Right renal cortex interstitium (tissue), 3 donors: ENCODE results near the gene ARFGEF3. TPM values are rescaled to one million over a fixed set of nuclear protein-coding genes. Genes with fewer than 3 reads are reported as not detected.

ENCODE experiments used
- DNase-seq, 3 donors: peaks; one replicate each; pipeline ENCODE4 v3.0.0-alpha.2; 2013; ENCODE audit warnings: low read depth in 3 of 3, low spot score in 2 of 3
- polyA plus RNA-seq, 3 donors: library from polyadenylated mRNA; unstranded; fragments of 120-200 nt; gene quantifications; one replicate each; pipeline ENCODE4 v1.2.1, GENCODE V29; 2013; ENCODE audit not compliant: insufficient read length in 3 of 3

The ARFGEF3 gene
- polyA plus RNA-seq, 3 donors = 5.7 to 6.4 (median 6.2) TPM

GRCh38 chr6:138239774-138240173 is 78.0 kb downstream of the ARFGEF3 start:
- DNase-seq = no peak

GRCh38 chr6:138240476-138241245 is 78.9 kb downstream of the ARFGEF3 start:
- no peak for DNase-seq

DNA sequence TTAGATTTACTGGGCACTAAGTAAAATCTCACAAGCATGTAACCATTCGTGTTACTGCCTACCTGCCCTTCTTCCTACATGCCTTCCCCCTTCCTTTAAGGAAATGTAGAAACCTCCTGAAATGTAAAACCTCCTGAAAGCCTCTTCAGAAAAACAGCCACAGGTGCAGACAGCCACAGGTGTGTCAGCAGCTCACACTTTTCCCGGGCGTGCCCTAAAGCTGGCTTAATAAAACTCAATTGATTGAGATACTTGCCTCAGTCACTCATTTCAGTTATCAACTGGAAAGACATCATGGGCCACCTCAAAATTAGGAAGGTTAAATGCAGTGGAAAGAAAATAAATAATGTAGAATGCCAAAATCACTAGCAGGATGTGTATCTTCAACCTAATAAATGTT is 79.6 kb downstream of the ARFGEF3 start:
- no peak for DNase-seq

DNA sequence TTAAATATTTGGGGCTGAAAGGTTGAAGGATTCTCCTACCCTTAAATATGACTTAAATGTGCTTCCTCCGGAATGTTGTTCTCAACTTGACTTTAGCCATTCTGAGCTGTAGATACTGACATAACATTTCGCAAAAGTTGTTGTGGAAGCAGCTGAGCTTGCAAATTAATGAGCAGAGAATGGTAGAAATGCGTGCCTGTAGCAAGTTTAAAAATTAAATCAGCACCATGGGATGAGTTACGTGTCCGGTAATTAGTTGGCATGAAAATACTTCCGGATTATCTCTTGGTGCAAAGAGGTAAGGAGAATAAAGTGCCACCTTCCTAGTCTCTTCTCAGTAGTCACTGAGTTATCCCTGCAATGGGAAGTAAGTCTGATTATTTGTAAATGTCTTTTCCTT is 80.2 kb downstream of the ARFGEF3 start:
- DNase-seq = no peak

DNA sequence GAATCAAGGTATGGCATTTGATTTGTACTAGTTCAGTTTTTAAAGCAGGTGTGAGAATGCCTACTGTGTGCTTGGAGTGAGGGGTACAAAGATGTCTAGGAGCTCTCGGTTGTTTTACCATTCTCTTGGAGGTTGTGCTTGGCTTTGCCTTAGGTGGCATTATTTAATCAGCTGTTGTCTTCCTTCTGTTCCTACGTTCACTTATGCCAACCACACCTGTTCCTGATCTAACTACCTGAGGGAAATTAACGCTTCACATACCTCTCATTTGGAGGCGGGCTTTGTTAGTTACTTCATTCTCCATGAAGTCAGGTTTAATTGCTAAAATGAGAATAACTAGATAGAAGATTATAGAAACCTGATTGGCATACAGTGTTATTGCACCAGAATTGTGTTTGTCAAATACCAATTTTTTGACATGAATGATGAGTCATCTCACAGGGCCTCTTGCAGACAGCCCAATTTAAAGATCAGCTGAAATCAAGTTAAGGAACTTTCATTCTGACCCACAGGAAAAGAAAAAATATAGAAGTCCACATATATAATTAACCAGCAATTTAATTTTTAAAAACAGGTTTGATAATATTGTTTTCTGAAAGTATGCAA is 81.4 kb downstream of the ARFGEF3 start:
- no peak for DNase-seq

DNA sequence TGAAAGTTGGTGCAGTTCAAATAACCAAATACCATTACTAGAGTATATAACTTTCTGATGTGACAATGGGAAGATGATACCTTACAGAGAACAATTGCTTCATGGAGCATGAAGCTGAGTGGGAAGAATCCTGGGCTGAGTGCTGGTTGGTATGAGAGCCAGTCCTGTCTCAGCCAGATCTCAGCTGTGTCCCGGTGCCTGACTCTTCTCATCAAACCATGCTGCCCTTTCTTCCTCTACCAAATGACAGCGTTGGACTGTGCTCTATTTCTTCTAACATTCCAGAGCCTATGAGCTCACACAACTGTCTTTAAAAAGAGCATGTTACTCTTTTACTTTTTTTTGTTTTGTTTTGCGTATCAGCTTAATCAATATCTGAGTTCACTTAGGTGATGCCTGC is 84.0 kb downstream of the ARFGEF3 start:
- DNase-seq = no peak

DNA sequence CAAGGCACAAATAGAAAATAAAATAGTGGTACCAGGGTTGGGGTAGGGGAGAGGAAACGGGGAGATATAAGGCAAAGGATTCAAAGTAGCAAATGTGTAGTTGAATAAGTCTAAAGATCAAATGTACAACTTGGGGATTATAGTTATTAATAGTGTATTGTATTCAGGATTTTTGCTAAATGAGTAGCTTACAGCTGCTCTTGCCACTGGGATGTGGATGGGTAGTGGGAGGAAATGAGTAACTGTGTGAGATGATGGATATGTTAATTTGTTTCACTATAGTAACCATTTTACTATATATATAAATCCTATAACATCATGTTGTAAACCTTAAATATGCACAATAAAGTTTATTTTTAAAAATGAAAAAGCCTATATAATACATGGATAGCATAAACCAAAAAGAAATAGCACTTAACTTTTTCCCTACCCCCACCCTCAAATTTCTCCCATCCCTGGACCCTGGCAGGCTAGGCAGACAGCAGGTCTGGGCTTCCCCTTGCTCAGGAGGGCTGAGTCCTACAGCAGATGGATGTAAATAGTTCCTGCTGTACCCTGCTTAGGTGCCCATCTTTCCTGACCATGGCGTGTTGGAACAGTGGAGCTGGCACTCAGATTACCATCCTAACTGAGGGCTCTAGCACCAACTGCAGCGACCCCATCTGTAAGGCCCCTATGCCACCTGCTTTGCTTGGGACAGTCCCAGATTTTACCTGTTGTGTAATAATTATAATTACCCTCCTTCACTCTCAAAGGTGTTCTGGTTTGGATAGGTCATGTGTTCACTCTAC is 85.1 kb downstream of the ARFGEF3 start:
- no peak for DNase-seq

DNA sequence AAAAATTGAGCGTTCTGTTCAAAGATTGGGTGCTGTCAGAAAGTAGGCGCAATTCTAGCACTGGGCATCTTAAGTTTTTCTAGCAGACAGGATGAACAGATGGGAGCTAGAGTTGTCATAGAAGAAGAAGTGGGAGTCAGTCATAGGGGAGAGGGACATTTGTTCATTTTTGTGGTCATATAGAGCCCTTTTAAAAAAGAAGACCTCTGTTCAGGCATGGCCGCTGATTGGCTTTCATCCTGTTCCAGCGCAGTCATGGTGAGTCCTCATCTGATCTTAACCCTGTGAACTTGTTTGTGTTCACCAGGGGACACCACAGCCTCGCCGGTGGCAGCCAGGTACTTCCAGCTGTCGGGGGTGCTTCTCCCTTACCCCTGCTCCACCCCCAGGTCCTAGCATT is 86.3 kb downstream of the ARFGEF3 start:
- no peak for DNase-seq

- DNase-seq = no peak
Observed at GRCh38 chr6:138248878-138249277, 87.1 kb downstream of the ARFGEF3 start.

DNA sequence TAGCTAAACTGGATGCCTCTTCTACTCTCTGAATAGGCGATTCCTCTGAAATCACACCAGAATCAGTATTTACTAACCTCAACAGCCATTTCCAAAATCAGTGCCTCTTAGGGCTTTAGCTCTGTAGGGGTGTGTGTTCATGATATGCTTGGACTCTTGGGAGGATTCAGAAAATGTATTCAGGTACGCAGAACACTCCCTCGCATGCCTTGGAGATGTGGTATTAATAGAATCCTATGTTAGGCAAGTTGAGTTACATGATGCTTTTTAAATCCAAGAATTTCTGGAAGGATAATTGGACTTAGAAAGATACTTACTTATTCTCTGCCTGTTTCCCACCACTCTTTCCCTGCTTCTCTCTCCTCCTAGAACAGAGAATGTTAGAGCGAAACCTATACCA is 88.3 kb downstream of the ARFGEF3 start:
- no peak for DNase-seq

DNA sequence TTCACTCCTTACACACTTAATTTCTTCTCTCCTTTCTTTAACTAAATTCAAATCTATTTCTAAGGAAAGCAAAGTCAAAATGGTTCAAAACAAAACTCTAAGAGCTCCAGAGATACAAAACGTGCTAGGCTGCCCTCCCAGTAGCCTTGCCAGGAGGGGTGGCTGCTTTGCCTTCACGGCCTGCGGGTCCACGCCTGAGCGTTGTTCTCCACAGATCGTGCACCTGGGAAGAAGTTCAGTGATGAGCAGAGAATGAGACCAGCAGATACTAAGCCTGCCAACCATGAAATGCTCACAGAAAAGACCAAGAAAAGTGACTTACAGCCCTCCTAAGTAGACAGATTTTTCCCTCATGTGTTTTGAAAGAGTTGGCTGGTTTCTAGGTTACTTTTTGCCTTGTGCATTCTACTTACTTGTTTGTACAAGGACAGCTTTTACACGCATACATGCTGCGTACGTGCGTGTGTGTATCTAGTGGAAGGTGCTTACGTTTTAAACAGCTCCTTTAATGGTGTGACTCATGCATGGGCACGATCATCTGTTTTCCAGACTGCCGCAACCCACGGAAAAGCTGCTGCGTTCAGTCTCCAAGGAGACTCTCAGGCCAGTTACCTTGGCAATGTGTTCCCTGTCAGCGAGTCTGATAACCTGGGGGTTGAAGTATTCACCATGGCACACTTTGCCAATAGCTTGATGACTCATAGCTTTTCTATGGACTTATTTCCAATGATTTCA is 88.9 kb downstream of the ARFGEF3 start:
- no peak for DNase-seq

DNA sequence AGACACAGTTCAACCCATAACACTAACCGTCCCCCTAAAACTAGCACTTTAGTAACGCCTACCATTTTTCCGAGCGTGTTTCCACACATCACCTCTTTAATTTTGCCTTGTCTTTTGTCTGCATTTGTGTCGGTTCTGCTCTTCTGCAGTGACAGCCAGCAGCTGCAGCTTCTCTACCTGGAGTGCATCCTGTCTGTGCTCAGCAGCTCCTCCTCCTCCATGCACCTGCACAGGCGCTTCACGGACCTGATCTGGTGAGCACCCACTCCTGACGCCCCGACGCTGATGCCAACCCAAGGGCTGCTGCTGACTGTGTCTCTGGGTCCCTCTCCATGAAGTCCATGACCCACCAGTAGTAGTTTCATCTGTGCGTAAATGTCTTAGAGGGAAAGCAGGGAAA is 92.0 kb downstream of the ARFGEF3 start:
- DNase-seq = no peak

DNA sequence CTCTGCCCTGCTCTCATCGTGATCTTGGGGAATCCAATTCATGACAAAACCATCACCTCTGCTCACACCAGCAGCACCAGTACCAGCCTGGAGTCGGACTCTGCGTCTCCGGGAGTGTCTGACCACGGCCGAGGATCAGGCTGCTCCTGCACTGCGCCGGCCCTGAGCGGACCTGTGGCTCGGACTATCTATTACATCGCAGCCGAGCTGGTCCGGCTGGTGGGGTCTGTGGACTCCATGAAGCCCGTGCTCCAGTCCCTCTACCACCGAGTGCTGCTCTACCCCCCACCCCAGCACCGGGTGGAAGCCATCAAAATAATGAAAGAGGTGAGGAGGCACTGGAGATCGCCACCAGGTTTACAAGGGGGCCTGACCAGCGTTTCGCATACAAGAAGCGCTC is 93.7 kb downstream of the ARFGEF3 start:
- no peak for DNase-seq

GRCh38 chr6:138257638-138258040 is 95.9 kb downstream of the ARFGEF3 start:
- no peak for DNase-seq

- DNase-seq = no peak
Observed at GRCh38 chr6:138258197-138258596, 96.5 kb downstream of the ARFGEF3 start.

DNA sequence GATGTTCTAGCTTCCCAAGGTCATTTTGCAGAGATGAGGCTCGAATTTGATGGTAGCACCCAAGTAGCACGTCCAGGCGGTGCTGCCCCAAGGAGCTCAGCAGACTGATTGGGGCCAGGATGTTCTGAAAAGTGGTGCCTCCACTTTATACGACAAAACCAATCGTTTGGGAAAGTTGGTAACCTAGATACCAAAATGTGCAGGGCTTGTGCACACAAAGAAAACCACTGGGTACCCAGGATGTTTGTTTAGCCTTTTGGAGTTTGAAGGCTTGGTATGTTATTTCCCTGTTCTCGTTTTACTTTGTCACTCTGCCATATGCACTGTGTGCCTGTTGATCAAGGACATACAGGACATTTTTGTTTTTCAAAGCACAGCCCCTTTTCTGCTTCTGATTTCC is 97.3 kb downstream of the ARFGEF3 start:
- no peak for DNase-seq

DNA sequence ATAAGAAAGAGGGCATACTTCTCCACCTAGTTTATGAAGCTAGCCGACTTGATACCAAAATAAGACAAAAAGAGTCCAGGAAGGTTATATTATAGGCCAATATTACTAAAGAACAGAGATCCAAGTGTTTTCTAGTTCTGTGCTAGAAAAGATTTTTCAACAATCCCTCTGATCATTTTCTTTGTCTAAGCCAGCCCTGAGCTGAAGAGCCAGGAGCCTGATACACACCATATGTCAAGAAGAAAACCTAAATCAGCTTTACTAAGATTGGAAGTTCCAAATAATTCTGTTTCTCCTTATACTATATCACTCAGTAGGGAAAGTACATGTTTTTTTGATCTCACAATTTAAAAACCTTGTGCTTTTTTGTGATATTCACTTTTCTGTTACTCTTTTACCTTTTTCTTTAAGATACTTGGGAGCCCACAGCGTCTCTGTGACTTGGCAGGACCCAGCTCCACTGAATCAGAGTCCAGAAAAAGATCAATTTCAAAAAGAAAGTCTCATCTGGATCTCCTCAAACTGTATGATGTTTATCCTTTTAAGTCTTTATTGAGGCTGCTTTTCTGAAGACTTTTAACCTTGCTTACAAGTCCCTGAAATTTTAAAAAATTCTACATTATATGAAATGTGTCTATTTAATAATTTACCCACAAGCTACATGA is 99.5 kb downstream of the ARFGEF3 start:
- DNase-seq = no peak

GRCh38 chr6:138263963-138264362 is 102.2 kb downstream of the ARFGEF3 start:
- no peak for DNase-seq

DNA sequence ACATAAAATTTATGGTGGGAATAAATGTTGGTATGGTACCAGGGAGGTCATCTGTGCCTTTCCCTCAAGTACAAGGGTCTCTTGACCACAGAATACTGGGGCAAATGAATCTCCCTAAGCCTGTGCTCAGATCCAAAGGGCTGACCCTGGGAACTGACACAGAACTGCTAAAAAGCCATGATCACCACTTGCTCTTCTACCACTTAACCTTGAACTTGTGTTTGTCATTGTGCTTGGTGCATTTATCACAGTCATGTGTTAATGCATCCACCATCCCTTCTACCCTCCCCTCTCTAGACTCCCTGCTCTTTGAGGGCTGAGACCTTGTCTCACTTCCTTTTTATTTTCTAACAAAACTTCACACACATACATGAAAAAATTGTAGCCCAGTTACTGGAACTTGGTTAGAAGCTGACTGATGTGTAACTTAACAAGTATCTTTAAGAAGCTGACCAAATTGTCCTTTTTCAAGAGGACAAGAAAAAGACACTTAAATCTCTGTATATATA is 102.7 kb downstream of the ARFGEF3 start:
- no peak for DNase-seq

GRCh38 chr6:138266095-138266494 is 104.4 kb downstream of the ARFGEF3 start:
- DNase-seq = no peak
